HT-29 (cell line): ENCODE measurements around the gene WASHC3. TPM values are rescaled to one million over a fixed set of nuclear protein-coding genes. Genes with fewer than 3 reads are reported as not detected.
A peak's percentile ranks its signal among the peaks of the same experiment; 100 is the strongest.
"Not testable (repeated sequence)": the region's sequence is repeated elsewhere in the genome, so short reads cannot be mapped to it uniquely, and the experiment has no call there.

Experiments used
- DNase-seq: peaks from one replicate; pipeline ENCODE4 v3.0.0-alpha.2; 2015; ENCODE audit warnings: low spot score
- total RNA-seq: library from RNA; depleted of rRNA; stranded (reverse); fragments of >200 nt; shearing (Covaris generic); gene quantifications from 2 replicates; pipeline ENCODE4 v1.2.3, GENCODE V29; 2014; rRNA removed

WASHC3 gene
- 15.2 and 19.3 TPM in 2 replicates for total RNA-seq

DNA sequence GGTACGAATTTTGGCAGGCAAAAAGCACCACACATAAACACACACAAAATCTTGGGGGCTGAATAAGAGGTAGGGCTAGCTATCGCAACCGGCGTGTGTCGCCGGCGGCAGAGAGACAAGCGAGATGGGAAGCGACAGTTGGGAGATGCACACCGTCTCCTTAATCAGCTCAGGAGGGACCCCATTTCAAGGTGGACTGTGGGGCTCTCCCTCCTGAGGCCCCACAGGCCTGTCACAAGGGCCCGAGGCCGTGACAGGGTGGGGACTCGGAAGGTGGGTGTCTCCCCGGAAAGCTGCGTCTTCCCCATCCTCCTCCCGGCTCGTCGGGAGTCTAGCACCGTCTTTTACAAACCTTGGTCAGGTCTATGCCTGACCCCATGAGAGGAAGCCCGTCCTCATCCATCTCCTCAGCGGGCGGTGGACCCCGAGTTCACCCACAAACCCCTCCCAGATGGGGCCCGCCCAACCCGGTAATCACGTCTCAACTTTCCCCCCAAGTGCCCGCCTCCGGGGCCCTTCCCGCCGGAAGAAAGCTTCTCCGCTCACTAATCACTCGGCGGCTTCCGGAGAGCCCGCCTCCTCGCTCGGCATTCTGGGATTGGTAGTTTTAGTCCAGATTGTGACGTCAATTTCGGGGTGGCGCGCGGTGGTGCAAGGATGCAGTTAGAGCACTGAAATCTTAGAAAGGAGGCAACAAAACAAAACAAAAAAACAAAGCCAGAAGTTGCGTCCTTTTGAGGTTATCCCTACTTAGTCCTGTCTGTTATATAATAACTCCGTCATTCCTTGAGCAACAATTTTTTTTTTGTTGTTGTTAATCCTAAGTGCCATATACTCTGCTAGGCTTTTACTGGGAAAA, at the start of gene WASHC3:
WASHC3 (minus strand) TSS at position 432 of the 859 bp plus-strand sequence; CDS start at position 403, 29 bp downstream.
- DNase-seq, result peak; percentile 94

DNA sequence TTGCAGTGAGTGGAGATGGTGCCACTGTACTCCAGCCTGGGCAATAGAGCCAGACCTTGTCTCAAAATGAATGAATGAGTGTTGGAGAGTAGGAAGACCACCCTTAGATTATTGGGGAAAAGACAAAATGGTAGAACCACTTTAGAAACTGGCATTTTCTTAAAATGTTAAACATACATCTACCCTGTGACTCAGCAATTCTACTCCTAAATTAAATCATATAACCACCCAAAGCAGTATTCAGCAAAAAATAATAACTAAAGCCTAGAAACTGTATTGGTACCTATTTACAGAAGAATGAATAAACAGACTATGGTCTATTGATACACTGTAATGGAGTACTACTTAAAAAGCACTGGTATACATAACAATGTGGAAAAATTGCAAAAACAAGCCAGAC, 49.0 kb upstream of the WASHC3 start:
- DNase-seq, result no peak

DNA sequence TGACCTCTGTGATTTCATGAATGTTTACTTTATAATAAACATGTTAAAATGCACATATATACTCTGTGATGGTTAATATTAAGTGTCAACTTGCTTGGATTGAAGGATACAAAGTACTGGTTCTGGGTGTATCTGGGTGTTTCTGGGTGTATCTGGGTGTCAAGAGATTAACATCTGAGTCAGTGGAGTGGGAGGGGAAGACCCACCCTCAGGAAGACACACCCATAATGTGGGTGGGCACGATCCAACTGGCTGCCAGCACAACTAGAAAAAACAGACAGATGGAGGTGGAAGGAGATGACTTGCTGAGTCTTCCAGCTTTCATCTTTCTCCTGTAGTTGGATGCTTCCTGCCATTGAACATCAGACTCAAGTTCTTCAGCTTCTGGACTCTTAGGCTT, 46.2 kb upstream of the WASHC3 start:
- no peak for DNase-seq

DNA sequence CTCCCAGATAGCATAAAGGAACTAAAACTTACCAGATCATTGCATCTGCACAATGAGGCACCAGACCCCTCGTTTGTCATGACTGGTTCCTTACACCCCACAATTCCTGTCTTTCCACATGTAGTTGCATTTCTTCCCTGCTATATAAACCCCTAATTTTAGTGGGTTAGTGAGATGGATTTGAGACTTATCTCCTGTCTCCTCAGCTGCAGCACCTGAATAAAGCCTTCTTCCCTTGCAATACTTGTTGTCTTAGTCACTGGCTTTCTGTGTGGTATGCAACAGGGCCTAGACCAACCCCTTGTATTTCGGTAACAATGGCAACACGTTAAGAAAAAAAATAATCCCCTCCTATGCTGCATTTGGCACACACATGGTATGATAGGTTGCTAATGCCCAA, 45.1 kb upstream of the WASHC3 start:
- no peak for DNase-seq

GRCh38 chr12:102096855-102097254, 35.1 kb upstream of the WASHC3 start:
- DNase-seq, result no peak

DNA sequence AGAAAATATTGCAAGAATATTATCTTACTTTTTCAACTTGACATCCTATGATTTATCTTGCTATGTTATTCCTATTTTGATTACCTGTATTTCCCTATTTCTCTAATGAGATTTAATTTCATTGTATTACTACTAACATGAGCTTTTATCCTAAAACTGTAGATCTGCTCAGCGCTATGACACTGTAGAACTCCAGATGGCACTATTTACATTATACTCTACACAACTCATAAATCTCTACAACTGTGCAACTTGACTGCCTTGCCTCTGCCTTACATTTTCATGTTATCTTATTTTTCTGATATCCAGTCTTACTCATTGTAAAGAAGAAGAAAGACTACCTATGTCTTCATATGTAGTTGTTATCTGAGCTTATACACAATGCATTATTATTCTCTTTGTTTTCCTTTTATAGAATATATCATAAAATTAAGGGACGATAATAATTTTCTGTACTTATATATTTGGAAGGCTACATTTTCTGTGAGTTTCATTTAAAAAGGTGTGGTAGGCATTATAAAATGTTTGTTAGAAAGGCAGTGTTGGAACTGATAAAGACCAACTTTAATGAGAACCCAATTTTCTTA, 34.0 kb upstream of the WASHC3 start:
- peak; percentile 32 for DNase-seq

DNA sequence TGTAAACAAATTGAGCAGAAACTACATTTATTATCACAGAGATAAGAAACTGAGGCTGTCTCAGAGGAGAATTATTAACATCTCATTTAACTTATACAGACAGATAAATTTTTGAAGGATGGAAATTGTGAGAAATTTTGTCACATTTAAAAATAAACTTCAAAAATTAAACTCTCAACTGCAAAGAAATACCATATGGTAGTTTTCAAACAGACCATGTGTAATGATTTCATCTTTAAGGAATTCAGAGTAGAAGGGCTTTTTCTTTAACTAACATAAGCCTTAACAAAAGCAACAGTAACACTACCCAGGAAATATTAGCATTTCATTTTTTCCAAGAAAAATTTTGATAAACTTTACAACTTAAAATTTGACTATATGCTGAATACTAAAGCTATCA, 31.5 kb upstream of the WASHC3 start:
- DNase-seq, result no peak

DNA sequence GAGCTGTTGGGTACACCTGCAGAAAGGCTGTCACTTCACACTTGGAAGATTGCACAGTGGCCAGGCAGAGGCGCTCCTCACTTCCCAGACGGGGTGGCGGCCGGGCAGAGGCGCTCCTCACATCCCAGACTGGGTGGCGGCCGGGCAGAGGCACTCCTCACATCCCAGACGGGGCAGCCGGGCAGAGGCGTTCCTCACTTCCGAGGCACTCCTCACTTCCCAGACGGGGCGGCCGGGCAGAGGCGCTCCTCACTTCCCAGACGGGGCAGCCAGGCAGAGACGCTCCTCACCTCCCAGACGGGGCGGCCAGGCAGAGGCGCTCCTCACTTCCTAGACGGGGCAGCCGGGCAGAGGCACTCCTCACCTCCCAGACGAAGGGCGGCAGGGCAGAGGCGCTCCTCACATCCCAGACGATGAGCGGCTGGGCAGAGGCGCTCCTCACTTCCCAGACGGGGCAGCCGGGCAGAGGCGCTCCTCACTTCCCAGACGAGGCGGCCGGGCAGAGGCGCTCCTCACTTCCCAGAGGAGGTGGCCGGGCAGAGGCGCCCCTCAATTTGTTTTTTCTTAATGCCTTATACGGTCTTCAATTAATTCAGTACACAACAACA, 27.5 kb upstream of the WASHC3 start:
- not testable (repeated sequence) for DNase-seq

GRCh38 chr12:102080842-102081241, 19.1 kb upstream of the WASHC3 start:
- no peak for DNase-seq

GRCh38 chr12:102072092-102072491, 10.3 kb upstream of the WASHC3 start:
- DNase-seq, result not testable (repeated sequence)

DNA sequence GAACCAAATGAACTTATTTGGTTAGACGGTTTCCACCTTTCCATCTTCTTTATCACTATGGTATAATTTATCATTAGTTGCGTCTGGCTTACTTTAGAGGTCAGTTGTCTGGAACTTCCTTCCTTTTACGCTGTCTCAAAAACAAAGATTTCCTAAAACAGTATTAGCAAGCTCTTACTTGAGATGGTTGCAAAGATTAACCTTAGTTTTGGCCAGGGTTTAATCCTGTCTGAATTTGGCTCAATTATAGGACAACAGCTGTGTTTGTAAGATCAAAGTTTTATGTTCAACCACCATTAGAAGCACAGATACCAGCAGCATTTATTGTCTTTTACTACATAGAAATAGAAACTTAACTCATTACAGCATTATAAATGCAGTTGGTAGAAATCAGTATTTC, 7.9 kb upstream of the WASHC3 start:
- no peak for DNase-seq

GRCh38 chr12:102067574-102068258, 5.9 kb upstream of the WASHC3 start:
- DNase-seq, result no peak

GRCh38 chr12:102064476-102064875, 2.7 kb upstream of the WASHC3 start:
- no peak for DNase-seq

GRCh38 chr12:102063069-102063468, 1.3 kb upstream of the WASHC3 start:
- DNase-seq, result peak; percentile 62

GRCh38 chr12:102062419-102062806, 622 bp upstream of the WASHC3 start:
- no peak for DNase-seq

- DNase-seq, result peak; percentile 31
Measured at GRCh38 chr12:102061096-102061559, 663 bp downstream of the WASHC3 start.

GRCh38 chr12:102059343-102059742, 2.4 kb downstream of the WASHC3 start:
- DNase-seq, result peak; percentile 22

GRCh38 chr12:102054345-102054744, 7.4 kb downstream of the WASHC3 start:
- no peak for DNase-seq

DNA sequence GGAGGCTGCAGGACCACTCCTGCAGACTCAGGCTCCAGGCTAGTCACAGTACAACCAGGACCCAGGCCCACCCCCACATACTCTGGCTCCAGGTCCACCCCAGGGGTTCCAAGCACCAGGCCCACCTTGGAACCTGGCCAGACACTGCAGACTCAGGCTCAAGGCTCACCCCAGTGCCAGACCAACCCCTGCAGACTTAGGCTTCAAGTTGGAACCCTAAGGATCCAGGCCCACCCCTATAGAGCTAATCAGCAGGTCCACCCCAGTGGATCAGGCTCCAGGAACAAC, 8.8 kb downstream of the WASHC3 start:
- no peak for DNase-seq

DNA sequence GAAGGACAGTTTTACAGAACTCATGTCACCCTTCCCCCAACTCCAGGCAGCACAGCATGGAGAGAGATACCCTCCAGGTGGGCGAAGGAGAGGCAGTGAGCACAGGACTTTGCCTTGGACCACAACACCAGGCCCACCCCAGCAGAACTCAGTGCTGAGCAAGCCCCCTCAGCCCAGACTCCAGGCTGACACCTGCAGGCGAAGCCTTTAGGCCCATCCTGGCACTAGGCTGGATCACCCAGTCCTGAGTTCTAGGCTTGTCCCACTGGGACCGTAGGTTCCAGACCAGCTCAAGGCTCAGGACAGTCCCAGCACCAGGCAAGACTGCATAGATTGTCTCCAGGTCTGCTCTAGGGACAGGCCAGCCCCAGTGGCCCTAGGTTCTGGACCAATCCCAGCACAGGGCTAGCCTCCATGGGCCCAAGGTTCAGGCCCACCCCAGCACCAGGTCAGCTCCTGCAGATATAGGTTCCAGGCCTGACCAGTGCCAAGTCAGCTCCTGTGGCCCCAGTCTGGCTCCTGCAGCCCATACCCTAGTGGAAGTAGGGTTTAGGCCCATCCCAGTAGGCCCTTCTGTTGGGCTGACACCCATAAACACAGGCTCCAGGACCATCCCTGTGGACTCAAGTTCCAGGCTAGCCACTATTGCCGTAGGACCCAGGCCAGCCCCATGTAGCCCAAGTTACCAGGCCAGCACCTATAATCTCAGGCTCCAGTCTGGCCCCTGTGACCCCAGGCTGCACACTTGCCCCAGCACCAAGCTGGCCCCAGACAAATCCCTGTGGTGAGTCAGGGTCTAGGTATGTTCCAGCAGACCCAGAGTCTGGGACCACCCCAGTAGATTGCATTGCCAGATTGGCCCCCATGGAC, 9.4 kb downstream of the WASHC3 start:
- DNase-seq, result no peak

DNA sequence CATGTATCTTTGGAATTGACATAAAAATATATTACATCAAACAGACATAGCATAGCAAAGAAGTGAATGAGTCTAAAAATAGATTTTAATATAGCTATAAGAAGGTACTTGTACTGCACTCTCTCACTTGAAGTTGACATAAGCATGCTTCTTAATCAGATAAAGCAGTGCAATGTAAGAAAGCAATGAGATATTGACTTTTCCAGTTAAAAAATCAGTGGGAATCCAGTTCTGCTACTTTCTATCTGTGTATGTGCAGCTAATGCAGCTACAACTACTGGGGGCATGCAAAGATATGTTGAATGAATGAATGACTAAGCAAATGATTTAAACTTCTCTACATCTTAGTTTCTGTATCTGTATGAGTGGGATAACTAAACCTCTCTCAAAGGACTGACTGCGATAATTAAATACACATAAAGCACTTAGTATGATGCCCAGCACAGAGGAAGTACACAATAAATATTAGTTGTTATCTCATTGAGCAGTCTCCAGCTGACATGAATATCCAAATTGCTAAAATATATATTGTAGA, 10.3 kb downstream of the WASHC3 start:
- DNase-seq, result no peak
